GM12878 (cell line): ENCODE measurements around the gene CLCNKA. TPM values are rescaled to one million over a fixed set of nuclear protein-coding genes. Genes with fewer than 3 reads are reported as not detected.
A peak's percentile ranks its signal among the peaks of the same experiment; 100 is the strongest.

Source experiments
- ATAC-seq: fragments of 200-7000 bp; cut with Tn5 transposase; 3 replicates; pipeline ENCODE4 v1.9.1; 2020; ENCODE audit warnings: mild to moderate bottlenecking, moderate library complexity
- BruUV-seq: library from RNA; stranded (reverse); fragments of 400-500 nt; replicated peaks from 2 replicates; lab custom pipeline; 2021; lab: Mats Ljungman, UMichigan
- CTCF ChIA-PET: fragments of 300-600 bp; sonication (Branson Sonifier 250); formaldehyde crosslinking; extraction: SDS; loops from one replicate; lab custom pipeline; 2021; ENCODE audit warnings: inconsistent platforms; lab: Yijun Ruan, JAX
- POLR2A ChIA-PET: fragments of 350-600 bp; formaldehyde crosslinking; extraction: SDS; loops from one replicate; lab custom pipeline; 2021; ENCODE audit warnings: inconsistent platforms; lab: Charles Lee
- RAD21 ChIA-PET: fragments of 300-600 bp; sonication (Branson Sonifier 250); formaldehyde crosslinking; loops from one replicate; lab custom pipeline; 2023; ENCODE audit warnings: antibody characterized with exemption; ENCODE audit not compliant: unreplicated experiment; lab: Charles Lee
- SMC1A ChIA-PET: fragments of 300-600 bp; sonication (Branson Sonifier 250); formaldehyde crosslinking; loops from one replicate; lab custom pipeline; 2023; ENCODE audit not compliant: unreplicated experiment, uncharacterized antibody; lab: Charles Lee
- DNase-seq: peaks from one replicate; pipeline ENCODE4 v3.0.0-alpha.2; 2011; ENCODE audit warnings: low read depth, low spot score
- FAIRE-seq: peaks from 3 replicates; lab custom pipeline; 2011; peaks lifted over from hg19 to GRCh38; lab: Jason Lieb, UNC
- H2AFZ ChIP-seq: 2 replicates; pipeline ENCODE4 v1.6.0; 2011; ENCODE audit warnings: low read depth, low read length, control low read depth; ENCODE audit not compliant: control insufficient read depth
- H3K27ac ChIP-seq: 2 replicates; pipeline ENCODE4 v1.5.1; 2011; ENCODE audit warnings: control low read depth; ENCODE audit not compliant: control insufficient read depth, insufficient read depth
- H3K27me3 ChIP-seq, 2 experiments: replicated peaks in 1 of 2; 2 replicates each; pipeline versions ENCODE4 v1.6.0 to v1.6.1; 2011; ENCODE audit warnings: low read length in 1 of 2; ENCODE audit not compliant: control insufficient read depth in 2 of 2, insufficient read depth in 2 of 2
- H3K36me3 ChIP-seq, 2 experiments: 2 replicates each; pipeline ENCODE4 v1.5.1; 2011; ENCODE audit warnings: low read length in 1 of 2; ENCODE audit not compliant: control insufficient read depth in 2 of 2, insufficient read depth in 2 of 2
- H3K4me1 ChIP-seq: 2 replicates; pipeline ENCODE4 v1.6.1; 2011; ENCODE audit warnings: mild to moderate bottlenecking, low read length, moderate library complexity, mixed read lengths; ENCODE audit not compliant: control insufficient read depth, insufficient read depth
- H3K4me2 ChIP-seq: 2 replicates; pipeline ENCODE4 v1.6.0; 2011; ENCODE audit warnings: control low read depth; ENCODE audit not compliant: control insufficient read depth, insufficient read depth
- H3K4me3 ChIP-seq: fragments of 200-600 bp; sonication (generic); 2 replicates; pipeline ENCODE4 v1.5.1; 2016
- H3K79me2 ChIP-seq: 2 replicates; pipeline ENCODE4 v1.6.0; 2011; ENCODE audit warnings: low read length; ENCODE audit not compliant: control insufficient read depth, insufficient read depth
- H3K9ac ChIP-seq: 2 replicates; pipeline ENCODE4 v1.8.0; 2011; ENCODE audit warnings: low read length, control low read depth, mixed read lengths; ENCODE audit not compliant: control insufficient read depth, insufficient read depth
- H3K9me3 ChIP-seq: replicated peaks from 3 replicates; pipeline ENCODE4 v1.5.1; 2011; ENCODE audit warnings: mild to moderate bottlenecking, low read length; ENCODE audit not compliant: control insufficient read depth, insufficient read depth
- H4K20me1 ChIP-seq: 2 replicates; pipeline ENCODE4 v1.6.0; 2011; ENCODE audit not compliant: control insufficient read depth, insufficient read depth
- ESRRA ChIP-seq: IDR thresholded peaks from 2 replicates; pipeline ENCODE4 v1.6.1; 2012; ENCODE audit warnings: mild to moderate bottlenecking, low read length, improper control_type of control experiment
- YY1 ChIP-seq: IDR thresholded peaks from 2 replicates; pipeline ENCODE4 v1.6.1; 2011; ENCODE audit warnings: low read depth, mild to moderate bottlenecking, low read length
- ZZZ3 ChIP-seq: IDR thresholded peaks from 2 replicates; pipeline ENCODE4 v1.6.1; 2011; ENCODE audit warnings: low read depth; ENCODE audit not compliant: control insufficient read depth, insufficient read length
- WGBS: methylation state at CpG from one replicate; pipeline ENCODE4 v1.1.6; 2016; ENCODE audit warnings: low lambda C conversion rate; ENCODE audit not compliant: insufficient replicate concordance, insufficient coverage; ENCODE audit errors: missing lambda C conversion rate; 5-methylcytosine and 5-hydroxymethylcytosine counted together
- in situ Hi-C: fragments of 300-500 bp; cut with MboI; formaldehyde crosslinking; loops from 9 replicates; pipeline ENCODE4 v1.14.3; 2018; ENCODE audit warnings: mixed read lengths
- intact Hi-C: fragments of 100-400 bp; cut with micrococcal nuclease; formaldehyde crosslinking; loops from one replicate; pipeline ENCODE4 v1.14.2; 2022; ENCODE audit not compliant: unreplicated experiment
- polyA plus RNA-seq, 11 experiments: library from polyadenylated mRNA; depleted of rRNA in 4 of 11; unstranded in 6 of 11; stranded (reverse) in 5 of 11; fragments of >200 nt; fragmentation: Nextera tagmentation in 4 of 11; fragmentation: Illumina TruSeq in 1 of 11; extraction: Ambion mirVana in 4 of 11; extraction: Trizol in 1 of 11; gene quantifications; 1 replicate in 1 of 11; 2 replicates in 10 of 11; pipeline versions ENCODE4 v1.2.1 to v1.2.3, GENCODE V29; 2011 to 2016; ENCODE audit warnings: inconsistent platforms in 2 of 11, missing spikeins in 2 of 11, low read depth in 1 of 11
- total RNA-seq, 4 experiments: library from RNA; depleted of rRNA in 3 of 4; stranded (reverse); fragments of >200 nt in 3 of 4; fragmentation: Illumina TruSeq in 1 of 4; extraction: Trizol in 1 of 4; gene quantifications; 2 replicates each; pipeline versions ENCODE4 v1.2.1 to v1.2.3, GENCODE V29; 2013 to 2021
- TF ChIP-seq, protein P1 (sequence below): fragments of 450-650 bp; IDR thresholded peaks from 2 replicates; pipeline ENCODE4 v1.6.1; 2016; ENCODE audit warnings: mild to moderate bottlenecking

CLCNKA gene
- total and polyA plus RNA-seq, 10 of the 15 experiments (the other 5 are each of a cell fraction or from before 2014, with no cell fraction given) = 0.02 to 0.15 (median 0.08) TPM; not detected in 6

DNA sequence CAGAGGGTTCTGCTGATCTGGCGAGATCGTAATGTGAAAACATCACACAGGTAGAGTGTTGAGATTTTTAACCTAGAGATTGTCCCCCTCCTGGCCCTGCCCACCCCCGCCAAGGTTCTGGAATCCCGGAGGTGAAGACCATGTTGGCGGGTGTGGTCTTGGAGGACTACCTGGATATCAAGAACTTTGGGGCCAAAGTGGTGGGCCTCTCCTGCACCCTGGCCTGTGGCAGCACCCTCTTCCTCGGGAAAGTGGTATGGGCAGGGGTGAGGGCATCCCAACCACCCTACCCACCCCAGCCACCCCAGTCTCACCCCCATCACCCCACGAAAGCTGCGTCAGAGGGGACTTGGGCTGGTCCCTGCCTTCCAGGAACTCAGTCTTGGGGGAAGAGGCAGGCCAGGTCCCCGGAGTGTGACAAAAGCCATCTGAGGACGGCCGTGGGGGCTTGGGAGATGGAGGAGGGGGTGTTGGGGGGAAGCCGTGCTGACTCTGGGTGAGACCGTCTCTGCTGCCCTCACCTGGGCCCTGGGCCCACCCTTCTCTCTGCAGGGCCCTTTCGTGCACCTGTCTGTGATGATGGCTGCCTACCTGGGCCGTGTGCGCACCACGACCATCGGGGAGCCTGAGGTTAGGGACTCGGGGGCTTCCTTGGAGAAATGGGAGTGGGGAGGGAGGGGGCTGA lies 26.1 kb downstream of the CLCNKA start (continued):
- TF ChIP-seq ESRRA = no peak
- TF ChIP-seq ZZZ3 = no peak

DNA sequence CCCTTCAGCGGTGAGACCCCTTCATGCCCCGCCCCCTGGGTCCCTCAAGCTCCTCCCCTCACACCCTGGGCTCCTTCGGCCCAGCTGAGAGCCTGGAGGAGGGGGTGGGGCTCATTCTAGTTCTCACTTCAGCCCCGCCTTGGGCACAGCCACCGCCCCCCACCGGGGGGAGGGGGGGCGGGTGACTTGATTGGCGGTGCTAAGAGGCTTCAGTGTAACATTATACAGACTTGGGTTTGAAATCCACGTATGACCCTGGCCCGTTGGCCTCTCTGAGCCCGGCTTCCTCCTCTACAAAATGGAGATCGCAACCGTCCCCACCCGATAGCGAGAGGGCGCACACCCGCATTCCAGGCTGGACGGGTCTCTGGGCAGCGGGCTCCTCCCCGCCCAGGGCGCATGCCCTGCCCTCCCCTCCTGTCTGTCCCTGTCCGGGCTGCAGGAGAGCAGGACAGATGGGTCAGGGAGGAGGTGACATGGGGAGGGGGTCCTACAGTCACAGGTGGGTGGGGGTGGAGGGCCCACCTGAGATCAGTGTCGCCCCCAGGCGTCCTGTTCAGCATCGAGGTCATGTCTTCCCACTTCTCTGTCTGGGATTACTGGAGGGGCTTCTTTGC lies 26.8 kb downstream of the CLCNKA start:
- ChIA-PET CTCF (no interaction called here), RAD21 (no interaction called here), SMC1A (interaction anchor here (1.2 kb wide), 1 partner anchor 36 kb away, joined by 3 read pairs; no protein-coding TSS in a partner anchor), POLR2A (no interaction called here)
- no peaks in the 10 kb centered on the region for H4K20me1 ChIP-seq
- intact Hi-C loops (no loop called here), in situ Hi-C loops (no loop called here)
- no peak overlapping the region for H3K4me3 ChIP-seq
- no TSS peak for BruUV-seq
- no peaks in the 10 kb centered on the region for H3K9me3 ChIP-seq
- no peaks in the 10 kb centered on the region for H3K79me2 ChIP-seq
- H3K27ac ChIP-seq = no peak overlapping the region
- no peaks in the 10 kb centered on the region for H3K36me3 ChIP-seq
- H2AFZ ChIP-seq = no peak overlapping the region
- 0 out of 2 replicates have a peak overlapping the region, but pooled peaks have one; percentile 17 for H3K4me2 ChIP-seq
- WGBS = 11% methylated on average over 14 of the region's 25 CpGs
- no peak overlapping the region for H3K9ac ChIP-seq
- DNase-seq (no peak), ATAC-seq (peak; percentile 60), FAIRE-seq (no peak)
- no peaks in the 10 kb centered on the region; a peak in 3 of 4 replicates for H3K27me3 ChIP-seq
- no peaks in the 10 kb centered on the region for H3K4me1 ChIP-seq
- TF ChIP-seq, protein P1, sequence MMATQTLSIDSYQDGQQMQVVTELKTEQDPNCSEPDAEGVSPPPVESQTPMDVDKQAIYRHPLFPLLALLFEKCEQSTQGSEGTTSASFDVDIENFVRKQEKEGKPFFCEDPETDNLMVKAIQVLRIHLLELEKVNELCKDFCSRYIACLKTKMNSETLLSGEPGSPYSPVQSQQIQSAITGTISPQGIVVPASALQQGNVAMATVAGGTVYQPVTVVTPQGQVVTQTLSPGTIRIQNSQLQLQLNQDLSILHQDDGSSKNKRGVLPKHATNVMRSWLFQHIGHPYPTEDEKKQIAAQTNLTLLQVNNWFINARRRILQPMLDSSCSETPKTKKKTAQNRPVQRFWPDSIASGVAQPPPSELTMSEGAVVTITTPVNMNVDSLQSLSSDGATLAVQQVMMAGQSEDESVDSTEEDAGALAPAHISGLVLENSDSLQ = 0 out of 2 replicates have a peak, but pooled peaks have one; percentile 7
- TF ChIP-seq YY1 = no peak
